ENCODE results near the gene TNFAIP3.

The TNFAIP3 gene

DNA sequence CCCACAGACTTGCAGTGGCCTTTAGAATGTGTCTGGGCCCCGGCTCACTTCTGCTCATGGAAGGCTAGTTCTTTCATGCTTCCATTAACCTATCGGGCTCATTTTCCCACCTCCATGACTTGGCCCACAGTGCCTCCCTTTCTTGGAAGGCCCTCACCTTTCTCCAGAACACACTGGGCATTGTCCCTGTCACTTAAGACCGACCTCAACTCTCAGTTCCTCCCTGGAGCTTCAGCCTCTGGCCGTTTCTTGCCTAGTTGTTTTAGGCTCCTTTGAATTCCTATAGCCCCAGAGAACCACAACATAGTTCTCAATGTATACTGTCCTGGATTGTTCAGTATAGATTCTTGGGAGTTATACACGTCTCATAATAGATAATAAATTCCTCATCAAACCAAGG, 19.3 kb upstream of the TNFAIP3 start:
- H3K27me3 ChIP-seq = peaks cover 7% of the 10 kb centered on the region; the same call in 1 of the 2 replicates
- no peaks in the 10 kb centered on the region for H3K4me1 ChIP-seq
- H3K4me3 ChIP-seq (ENCODE audit: low read depth, low read length) = no peak overlapping the region
- no peak for DNase-seq
- TF ChIP-seq, protein P1, sequence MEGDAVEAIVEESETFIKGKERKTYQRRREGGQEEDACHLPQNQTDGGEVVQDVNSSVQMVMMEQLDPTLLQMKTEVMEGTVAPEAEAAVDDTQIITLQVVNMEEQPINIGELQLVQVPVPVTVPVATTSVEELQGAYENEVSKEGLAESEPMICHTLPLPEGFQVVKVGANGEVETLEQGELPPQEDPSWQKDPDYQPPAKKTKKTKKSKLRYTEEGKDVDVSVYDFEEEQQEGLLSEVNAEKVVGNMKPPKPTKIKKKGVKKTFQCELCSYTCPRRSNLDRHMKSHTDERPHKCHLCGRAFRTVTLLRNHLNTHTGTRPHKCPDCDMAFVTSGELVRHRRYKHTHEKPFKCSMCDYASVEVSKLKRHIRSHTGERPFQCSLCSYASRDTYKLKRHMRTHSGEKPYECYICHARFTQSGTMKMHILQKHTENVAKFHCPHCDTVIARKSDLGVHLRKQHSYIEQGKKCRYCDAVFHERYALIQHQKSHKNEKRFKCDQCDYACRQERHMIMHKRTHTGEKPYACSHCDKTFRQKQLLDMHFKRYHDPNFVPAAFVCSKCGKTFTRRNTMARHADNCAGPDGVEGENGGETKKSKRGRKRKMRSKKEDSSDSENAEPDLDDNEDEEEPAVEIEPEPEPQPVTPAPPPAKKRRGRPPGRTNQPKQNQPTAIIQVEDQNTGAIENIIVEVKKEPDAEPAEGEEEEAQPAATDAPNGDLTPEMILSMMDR (IDR thresholded peaks at IDR 0.05; ENCODE audit: low read depth, low read length) = no peak
- H3K9me3 ChIP-seq = no peaks in the 10 kb centered on the region
- no peaks in the 10 kb centered on the region for H3K36me3 ChIP-seq

DNA sequence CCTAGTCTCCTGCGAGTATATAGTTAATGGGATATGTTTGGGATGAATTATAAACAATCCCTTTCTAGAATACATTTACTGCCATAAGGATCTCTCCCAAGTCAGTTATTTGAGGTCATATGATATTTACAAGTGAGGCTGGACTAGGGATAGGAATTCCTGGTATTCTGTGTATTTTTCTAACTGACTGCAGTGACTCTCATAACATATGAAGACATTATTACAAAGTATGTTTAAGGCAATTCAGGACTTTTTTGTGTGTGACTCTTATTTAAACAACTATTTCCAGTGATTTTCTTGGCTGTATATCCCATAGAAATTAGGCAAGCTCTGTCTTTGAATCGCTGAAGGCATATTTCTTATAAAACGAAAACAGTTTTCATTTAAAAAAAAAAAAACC, 18.4 kb upstream of the TNFAIP3 start:
- no peaks in the 10 kb centered on the region for H3K36me3 ChIP-seq
- peaks cover 7% of the 10 kb centered on the region; the same call in 1 of the 2 replicates for H3K27me3 ChIP-seq
- TF ChIP-seq, protein P1 (IDR thresholded peaks at IDR 0.05; ENCODE audit: low read depth, low read length) = no peak
- no peaks in the 10 kb centered on the region for H3K9me3 ChIP-seq
- no peaks in the 10 kb centered on the region for H3K4me1 ChIP-seq
- H3K4me3 ChIP-seq (ENCODE audit: low read depth, low read length) = no peak overlapping the region
- DNase-seq = no peak

- no peaks in the 10 kb centered on the region for H3K9me3 ChIP-seq
- H3K27me3 ChIP-seq = peaks cover 7% of the 10 kb centered on the region; the same call in 1 of the 2 replicates
- TF ChIP-seq, protein P1 (IDR thresholded peaks at IDR 0.05; ENCODE audit: low read depth, low read length) = no peak
- no peaks in the 10 kb centered on the region for H3K4me1 ChIP-seq
- DNase-seq = no peak
- H3K36me3 ChIP-seq = no peaks in the 10 kb centered on the region
- no peak overlapping the region for H3K4me3 ChIP-seq (ENCODE audit: low read depth, low read length)
These were observed 17.7 kb upstream of the TNFAIP3 start for GRCh38 chr6:137849181-137849980.

DNA sequence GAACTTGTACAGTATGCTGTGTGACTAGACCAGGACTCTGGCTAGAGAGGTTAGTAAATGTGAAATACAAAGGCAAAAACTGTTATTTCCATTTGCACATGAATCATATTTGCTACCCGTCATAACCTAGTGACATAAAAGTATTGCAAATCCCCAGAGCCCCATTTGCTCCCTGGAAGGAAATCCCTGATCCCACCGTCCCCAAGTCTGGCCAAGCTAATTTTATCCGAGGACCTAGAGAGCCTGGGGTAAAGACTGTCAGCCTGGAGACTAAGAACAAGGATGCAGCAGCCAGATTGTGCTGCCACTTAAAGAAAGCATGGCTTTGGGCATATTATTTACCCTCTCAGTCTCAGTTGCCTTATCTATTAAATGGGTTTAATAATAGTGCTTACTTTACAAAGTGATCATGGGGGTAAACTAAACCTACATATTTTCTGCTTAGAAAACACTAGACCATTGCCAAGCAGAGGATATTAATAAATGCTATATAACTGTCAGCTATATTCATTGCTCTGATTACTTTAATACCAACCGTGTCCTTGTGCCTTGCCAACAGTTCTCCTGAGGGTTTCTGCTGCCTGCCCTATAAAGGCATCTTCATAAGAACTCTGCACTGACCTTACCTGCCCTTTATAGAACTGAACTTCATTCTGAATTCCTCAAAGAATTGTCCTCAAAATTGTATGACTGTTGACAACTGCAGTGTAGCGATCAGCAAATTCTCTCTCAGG, 16.9 kb upstream of the TNFAIP3 start:
- Histone ChIP-seq H3K36me3 (no peaks in the 10 kb centered on the region), H3K27me3 (peaks cover 7% of the 10 kb centered on the region; the same call in 1 of the 2 replicates), H3K9me3 (no peaks in the 10 kb centered on the region), H3K4me3 (ENCODE audit: low read depth, low read length) (no peak overlapping the region), H3K4me1 (no peaks in the 10 kb centered on the region)
- DNase-seq = no peak
- TF ChIP-seq, protein P1 (IDR thresholded peaks at IDR 0.05; ENCODE audit: low read depth, low read length) = no peak

- TF ChIP-seq, protein P1 (IDR thresholded peaks at IDR 0.05; ENCODE audit: low read depth, low read length) = no peak
- H3K27me3 ChIP-seq = peaks cover 7% of the 10 kb centered on the region; the same call in 1 of the 2 replicates
- no peaks in the 10 kb centered on the region for H3K9me3 ChIP-seq
- DNase-seq = no peak
- H3K4me1 ChIP-seq = no peaks in the 10 kb centered on the region
- no peaks in the 10 kb centered on the region for H3K36me3 ChIP-seq
- H3K4me3 ChIP-seq (ENCODE audit: low read depth, low read length) = no peak overlapping the region
These were observed 16.1 kb upstream of the TNFAIP3 start for GRCh38 chr6:137850816-137851602.
